Measurements from ENCODE around the gene CPNE7.
A peak's percentile ranks its signal among the peaks of the same experiment; 100 is the strongest.
"Not testable (repeated sequence)": the region's sequence is repeated elsewhere in the genome, so short reads cannot be mapped to it uniquely, and the experiment has no call there.

The CPNE7 gene

DNA sequence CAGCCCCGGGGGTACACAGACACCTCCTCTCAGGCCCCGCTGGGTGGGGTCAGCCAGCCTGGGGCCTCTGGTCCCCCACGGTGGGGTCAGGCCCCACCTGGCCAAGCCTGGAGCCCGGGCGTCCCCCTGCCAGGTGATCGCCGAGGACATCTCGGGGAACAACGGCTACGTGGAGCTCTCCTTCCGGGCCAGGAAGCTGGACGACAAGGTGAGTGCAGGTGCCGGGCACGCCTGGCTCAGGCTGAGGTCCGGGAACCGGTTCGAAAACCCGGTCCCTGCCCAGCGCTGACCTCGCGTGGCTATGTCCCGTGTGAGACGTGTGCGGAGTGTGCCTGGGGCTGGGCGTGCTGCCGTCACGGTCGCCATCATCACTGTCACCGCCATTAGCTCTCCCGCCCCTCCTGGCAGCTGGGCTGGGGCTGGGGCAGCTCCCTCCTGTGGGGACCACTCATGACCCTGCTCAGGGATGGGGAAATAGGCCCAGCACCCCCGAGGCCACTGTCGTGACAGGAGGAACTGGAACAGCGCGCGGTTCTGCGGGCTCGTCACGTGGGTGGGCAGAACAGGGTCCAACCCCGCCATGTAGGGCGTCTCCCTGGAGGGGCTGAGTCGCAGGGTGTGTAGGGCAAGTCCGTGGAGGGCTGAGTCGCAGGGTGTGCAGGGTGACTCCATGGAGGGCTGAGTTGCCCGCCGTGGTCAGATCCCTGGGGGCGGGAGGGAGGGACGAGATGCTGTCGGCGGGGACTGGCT lies 8.5 kb downstream of the CPNE7 start:
- DNase-seq (ENCODE audit: low spot score) = no peak

GRCh38 chr16:89584768-89585549 lies 9.4 kb downstream of the CPNE7 start:
- DNase-seq (ENCODE audit: low spot score) = no peak

- DNase-seq (ENCODE audit: low spot score) = no peak
These were observed 10.7 kb downstream of the CPNE7 start for GRCh38 chr16:89586218-89586617.

DNA sequence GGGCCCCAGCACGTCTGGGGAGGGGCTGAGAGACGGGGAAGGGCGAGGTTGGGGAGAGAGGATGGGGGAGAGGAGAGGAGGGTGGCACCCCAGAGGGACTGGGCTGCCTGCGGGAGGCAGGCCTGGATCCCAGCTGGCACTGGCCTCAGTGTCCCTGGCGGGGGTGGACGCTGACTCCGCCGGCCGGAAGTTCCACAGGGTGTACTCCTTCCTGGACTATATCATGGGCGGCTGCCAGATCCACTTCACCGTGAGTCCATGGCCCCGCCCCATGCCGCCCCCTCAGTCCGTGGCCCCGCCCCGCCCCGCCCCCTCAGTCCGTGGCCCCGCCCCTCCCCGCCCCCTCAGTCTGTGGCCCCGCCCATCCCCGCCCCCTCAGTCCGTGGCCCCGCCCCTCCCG lies 11.3 kb downstream of the CPNE7 start:
- DNase-seq (ENCODE audit: low spot score) = no peak

- not testable (repeated sequence) for DNase-seq (ENCODE audit: low spot score)
These were observed 12.1 kb downstream of the CPNE7 start for GRCh38 chr16:89587676-89588075.

DNA sequence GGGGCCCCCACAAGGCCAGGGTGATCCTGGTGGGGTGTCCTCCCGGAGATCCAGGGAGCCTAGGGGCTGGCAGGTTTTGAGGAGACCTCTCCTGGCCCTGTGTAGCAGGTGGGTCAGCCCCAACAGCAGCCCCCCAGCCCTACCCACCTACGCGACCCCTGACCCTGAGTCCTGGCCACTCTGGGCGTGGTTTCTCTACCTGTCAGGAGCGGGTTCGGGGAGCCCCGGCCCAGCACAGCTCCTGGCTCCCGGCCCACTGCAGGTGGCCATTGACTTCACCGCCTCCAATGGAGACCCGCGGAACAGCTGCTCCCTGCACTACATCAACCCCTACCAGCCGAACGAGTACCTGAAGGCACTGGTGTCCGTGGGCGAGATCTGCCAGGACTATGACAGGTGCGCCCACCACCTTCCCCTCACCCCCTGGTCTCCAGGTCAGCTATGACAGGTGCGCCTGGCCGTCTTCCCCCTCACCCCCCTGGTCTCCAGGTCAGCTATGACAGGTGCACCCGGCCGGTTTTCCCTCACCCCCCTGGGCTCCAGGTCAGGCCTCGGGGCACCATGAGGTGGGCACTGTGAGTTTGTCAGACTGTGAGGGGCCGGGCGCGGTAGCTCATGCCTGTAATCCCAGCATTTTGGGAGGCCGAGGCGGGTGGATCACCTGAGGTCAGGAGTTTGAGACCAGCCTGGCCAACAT lies 13.0 kb downstream of the CPNE7 start:
- no peak for DNase-seq (ENCODE audit: low spot score)

DNA sequence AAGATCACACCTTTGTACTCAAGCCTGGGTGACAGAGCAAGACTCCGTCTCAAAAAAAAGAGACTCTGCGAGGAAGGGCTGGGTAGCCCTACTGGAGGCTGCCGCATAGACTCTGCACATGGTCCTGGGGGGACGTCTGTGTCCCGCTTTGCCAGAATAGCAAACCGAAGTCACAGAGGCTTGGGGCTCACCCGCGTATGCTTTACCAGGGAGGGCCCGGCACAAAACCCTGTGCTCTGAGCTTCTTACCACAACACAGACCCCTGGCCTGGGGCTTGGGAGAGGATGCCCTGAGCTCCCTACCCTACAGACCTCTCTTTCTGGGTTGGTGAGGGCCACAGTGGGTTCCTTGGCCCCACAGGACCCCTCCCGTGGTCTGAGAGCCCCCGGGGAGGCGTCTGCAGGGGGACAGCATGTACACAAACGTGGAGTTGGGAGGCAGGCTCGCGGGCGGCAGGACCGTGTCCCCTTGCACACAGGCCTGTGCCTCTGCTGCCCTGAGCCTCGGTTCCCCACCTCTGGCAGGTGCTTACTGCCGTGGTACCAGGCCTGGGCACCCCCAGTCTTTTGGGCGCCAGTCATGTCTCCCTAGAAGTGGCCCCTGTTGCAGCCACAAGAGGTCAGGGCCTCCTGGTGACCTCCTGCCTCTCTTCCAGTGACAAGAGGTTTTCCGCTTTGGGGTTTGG lies 13.8 kb downstream of the CPNE7 start:
- no peak for DNase-seq (ENCODE audit: low spot score)

- no peak for DNase-seq (ENCODE audit: low spot score)
These were observed 18.3 kb downstream of the CPNE7 start for GRCh38 chr16:89593841-89594240.

DNA sequence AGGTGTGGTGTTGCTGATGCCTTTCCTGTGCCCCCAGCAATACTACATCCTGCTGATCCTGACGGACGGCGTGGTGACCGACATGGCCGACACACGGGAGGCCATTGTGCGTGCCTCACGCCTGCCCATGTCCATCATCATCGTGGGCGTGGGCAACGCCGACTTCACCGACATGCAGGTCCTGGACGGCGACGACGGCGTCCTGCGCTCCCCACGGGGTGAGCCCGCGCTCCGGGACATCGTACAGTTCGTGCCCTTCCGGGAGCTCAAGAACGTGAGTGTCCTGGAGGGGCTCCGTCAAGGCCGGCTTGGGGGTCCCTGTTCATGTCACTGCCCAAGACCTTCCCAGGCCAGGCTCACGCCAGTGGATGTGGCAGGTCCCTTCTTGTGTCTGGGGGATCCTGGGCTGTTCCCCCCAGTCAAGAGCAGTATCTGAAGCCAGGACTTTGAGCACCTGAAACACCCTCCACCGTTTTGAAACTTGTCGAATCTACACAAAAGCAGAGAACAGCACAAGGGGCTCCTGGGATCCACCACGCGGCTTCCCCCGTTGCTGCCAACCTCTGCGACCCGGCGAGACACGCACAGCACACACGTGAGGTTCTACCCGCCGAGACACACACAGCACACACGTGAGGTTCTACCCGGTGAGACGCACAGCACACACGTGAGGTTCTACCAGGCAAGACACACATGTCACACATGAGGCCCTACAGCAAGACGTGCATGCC lies 19.9 kb downstream of the CPNE7 start:
- DNase-seq (ENCODE audit: low spot score) = no peak

DNA sequence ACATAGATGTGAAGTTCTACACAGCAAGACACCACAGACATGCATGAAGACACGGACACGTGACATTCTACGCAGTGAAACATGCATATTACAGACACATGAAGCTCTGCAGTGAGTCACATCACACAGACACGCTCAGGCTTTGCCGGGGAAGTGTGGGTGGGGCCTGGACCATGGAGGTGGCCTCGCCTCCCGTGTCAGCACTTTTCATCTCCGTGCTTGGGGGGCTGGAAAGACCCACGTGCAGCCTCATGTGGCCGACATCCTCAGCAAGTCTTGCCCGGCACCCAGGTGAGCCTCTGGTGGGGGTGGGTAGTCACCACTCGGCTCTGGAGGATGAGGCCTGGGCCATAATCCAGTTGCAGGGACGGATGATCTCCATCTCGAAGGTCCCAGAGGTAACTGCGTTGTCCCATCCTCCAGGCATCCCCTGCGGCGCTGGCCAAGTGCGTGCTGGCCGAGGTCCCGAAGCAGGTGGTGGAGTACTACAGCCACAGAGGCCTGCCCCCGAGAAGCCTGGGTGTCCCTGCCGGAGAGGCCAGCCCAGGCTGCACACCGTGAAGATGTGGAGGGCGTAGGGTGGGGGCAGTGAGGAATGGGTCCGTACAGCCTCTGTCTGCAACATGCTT lies 20.6 kb downstream of the CPNE7 start:
- DNase-seq (ENCODE audit: low spot score) = no peak

DNA sequence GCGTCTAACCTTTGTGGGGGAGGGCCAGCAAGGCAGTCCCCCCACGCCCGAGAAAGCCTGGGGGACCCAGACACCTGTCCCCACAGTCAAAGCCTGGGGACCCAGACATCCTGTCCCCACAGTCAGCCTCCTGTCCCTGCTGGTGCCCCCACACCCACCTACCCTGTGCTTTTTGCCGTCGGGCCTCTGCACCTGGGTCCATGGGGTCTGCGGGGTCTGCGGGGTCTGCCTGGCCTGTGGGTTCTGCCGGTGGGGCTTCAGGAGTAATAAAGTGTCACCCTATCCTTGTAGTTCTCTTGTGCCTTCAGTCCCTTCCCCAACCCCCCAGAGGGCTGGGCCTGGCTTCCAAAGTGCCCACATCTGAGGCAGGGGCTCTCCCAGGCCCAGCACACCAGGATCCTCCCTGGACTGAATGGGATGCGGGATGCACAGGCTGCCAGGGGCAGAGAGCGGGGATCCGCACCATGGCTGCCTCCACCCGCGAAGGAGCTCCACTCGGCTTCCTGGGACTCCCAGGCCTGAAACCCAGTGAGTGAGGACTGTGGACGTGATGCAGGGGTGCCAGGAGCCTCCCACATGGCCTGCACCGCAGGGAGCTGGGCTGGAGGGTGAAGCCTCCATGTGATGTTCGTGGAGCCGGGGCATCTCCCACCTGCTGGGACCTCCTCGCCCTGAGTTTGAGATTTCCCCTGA lies 21.5 kb downstream of the CPNE7 start:
- DNase-seq (ENCODE audit: low spot score) = no peak

DNA sequence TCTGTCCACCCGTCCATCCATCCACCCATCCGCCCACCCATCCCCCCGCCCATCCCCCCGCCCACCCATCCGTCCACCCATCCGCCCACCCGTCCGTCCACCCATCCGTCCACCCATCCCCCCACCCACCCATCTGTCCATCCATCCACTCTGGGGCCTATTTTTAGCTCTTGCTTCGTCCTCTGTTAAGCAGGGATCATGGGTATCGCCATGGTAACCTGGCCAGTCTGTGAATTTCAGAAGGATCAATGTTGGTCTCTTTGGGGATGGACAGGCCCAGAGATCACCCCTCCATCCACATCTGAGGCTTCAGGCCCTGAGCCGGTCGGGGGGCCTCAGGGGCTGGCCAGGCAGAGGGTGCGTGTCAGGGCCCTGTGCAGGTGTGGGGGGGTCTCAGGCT lies 22.6 kb downstream of the CPNE7 start:
- peak; percentile 10 for DNase-seq (ENCODE audit: low spot score)

- DNase-seq (ENCODE audit: low spot score) = peak; percentile 17
These were observed 23.9 kb downstream of the CPNE7 start for GRCh38 chr16:89599451-89599858.

DNA sequence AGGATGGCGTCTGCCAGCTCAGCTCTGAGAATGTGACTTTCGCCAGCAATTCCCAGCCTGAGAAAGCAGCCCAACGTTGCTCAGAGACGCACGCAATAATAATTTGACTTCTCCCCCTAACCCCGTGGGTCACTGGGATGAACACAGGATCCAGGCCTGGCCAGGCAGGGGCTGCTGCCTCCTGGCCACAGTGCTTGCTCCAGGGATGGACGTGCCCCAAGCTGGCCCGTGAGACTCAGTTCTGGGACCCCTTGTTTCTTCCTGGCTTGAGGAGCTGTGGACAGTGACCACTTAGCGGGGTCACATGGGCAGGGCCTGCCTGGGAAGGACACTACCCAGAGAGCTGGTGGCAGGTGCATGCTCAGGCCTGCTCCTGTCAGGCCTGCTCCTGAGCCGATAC lies 24.3 kb downstream of the CPNE7 start:
- DNase-seq (ENCODE audit: low spot score) = no peak

GRCh38 chr16:89600427-89600826 lies 24.9 kb downstream of the CPNE7 start:
- DNase-seq (ENCODE audit: low spot score) = no peak

- DNase-seq (ENCODE audit: low spot score) = no peak
These were observed 25.4 kb downstream of the CPNE7 start for GRCh38 chr16:89600956-89601355.

DNA sequence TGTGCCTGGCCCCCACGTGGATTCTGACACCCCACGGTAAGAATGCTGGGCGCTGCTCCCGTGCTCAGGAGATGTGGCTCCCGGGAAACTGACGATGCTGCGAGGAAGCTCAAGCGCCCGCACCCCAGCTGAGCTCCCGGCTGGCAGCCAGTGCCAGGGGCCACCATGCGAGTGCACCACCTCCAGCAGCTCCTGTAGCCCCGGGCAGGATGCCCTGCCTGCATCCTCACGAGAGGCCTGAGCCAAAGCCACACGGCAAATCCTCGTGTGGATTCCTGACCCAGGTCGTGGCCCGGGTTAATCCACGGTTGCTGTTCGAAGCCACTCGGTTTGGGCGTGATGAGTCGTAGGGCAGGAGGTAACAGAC lies 26.3 kb downstream of the CPNE7 start:
- no peak for DNase-seq (ENCODE audit: low spot score)

DNA sequence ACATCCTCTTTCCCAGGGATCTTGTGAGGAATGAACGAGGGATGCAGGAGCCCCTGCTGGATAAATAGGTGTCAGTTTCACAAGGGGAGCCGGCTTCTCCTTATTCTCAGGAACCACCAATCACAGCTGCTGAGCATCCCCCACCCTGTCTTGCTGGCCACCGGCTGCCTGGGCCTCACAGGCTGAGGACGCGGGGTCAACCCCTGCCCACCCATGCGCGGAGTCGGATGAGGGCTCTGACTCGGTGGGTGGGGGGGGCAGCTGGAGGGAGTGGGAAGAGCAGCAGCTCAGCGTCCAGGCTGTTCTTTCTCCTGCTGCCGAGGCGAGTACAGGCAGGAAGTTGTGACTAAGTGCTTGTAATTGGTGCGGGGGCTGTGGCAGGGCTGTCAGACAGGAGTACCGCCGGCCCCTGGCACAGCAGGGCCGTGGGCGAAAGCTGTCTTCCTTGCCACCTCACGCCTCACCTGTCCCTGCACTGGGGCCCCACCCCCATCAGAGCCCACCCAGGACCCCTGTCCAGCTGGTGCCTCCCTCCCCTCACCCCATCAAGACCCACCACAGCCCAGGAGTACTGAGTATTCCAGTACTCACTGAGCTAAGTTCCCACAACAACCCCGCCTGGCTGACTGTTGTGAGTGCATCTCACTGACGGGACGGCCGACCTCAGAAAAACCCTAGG lies 26.9 kb downstream of the CPNE7 start:
- peak; percentile 36 for DNase-seq (ENCODE audit: low spot score)

- no peak for DNase-seq (ENCODE audit: low spot score)
These were observed 27.5 kb downstream of the CPNE7 start for GRCh38 chr16:89602952-89603590.

- no peak for DNase-seq (ENCODE audit: low spot score)
These were observed 29.2 kb downstream of the CPNE7 start for GRCh38 chr16:89604764-89605163.

All from germinal center (tissue), 1 donor.